ENCODE results near the gene TEAD1. TPM values are rescaled to one million over a fixed set of nuclear protein-coding genes. Genes with fewer than 3 reads are reported as not detected.

Gene TEAD1
- polyA plus RNA-seq, 2 of the 4 experiments (the other 2 are of a cell fraction) = 111 to 112 TPM

GRCh38 chr11:12655842-12656241 is 18.4 kb upstream of the TEAD1 start (continued):
- TF ChIP-seq POLR2AphosphoS2 (conservative IDR thresholded peaks at IDR 0.05; ENCODE audit: low read length) (no peak), MAZ (IDR thresholded peaks at IDR 0.05; ENCODE audit: borderline replicate concordance, low read depth, low read length) (no peak)

DNA sequence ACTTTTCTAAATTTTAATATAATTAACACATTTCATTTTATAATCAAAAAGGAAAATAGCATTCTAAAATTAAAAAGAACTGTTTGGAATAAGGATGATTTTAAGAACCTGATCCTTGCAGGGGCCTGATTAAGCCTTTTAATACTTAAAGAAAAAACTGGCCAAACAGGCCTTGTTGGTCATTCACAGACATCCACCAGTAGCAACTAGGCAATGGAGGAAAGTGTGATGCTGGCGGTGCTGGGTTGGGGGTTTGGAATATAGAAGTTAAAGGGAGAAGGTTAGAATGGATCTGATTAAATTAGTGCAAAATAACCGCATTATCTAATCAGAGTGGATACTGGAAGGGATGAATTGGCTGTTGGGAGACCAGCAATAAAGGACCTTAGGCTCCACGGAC is 16.9 kb upstream of the TEAD1 start:
- FAIRE-seq (no peak), DNase-seq (ENCODE audit: low read depth in 1 of 2, low spot score in 1 of 2) (no peak), ATAC-seq (no peak)
- H3K27ac ChIP-seq = no peak overlapping the region
- H3K4me2 ChIP-seq = no peak overlapping the region
- no peak for TF ChIP-seq RAD21 (conservative IDR thresholded peaks at IDR 0.05 in 1 of 2, IDR thresholded peaks at IDR 0.05 in 1 of 2)
- no peak for TF ChIP-seq JUNB (IDR thresholded peaks at IDR 0.05)
- TF ChIP-seq ZNF302 (CRISPR knock-in tag; IDR thresholded peaks at IDR 0.05) = no peak
- TF ChIP-seq, protein P1, sequence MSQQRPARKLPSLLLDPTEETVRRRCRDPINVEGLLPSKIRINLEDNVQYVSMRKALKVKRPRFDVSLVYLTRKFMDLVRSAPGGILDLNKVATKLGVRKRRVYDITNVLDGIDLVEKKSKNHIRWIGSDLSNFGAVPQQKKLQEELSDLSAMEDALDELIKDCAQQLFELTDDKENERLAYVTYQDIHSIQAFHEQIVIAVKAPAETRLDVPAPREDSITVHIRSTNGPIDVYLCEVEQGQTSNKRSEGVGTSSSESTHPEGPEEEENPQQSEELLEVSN (IDR thresholded peaks at IDR 0.05; ENCODE audit: borderline replicate concordance, low read depth) = no peak
- no peak for TF ChIP-seq POLR2AphosphoS2 (conservative IDR thresholded peaks at IDR 0.05; ENCODE audit: low read length)
- TF ChIP-seq JUN (IDR thresholded peaks at IDR 0.05) = no peak
- TF ChIP-seq CHD2 (IDR thresholded peaks at IDR 0.05; ENCODE audit: low read length, partially characterized antibody) = no peak
- no peak for TF ChIP-seq HOXB13 (CRISPR knock-in tag; IDR thresholded peaks at IDR 0.05; ENCODE audit: low read depth)
- TF ChIP-seq MAZ (IDR thresholded peaks at IDR 0.05; ENCODE audit: borderline replicate concordance, low read depth, low read length) = no peak
- TF ChIP-seq ESRRA (IDR thresholded peaks at IDR 0.05; ENCODE audit: borderline replicate concordance, low read length) = no peak
- TF ChIP-seq BHLHE40 (IDR thresholded peaks at IDR 0.05; ENCODE audit: low read depth, low read length) = no peak
- ChIA-PET POLR2A (no interaction called here), CTCF (interaction anchor here (0.6 to 1.0 kb wide), 2 partner anchors 11 to 231 kb away, joined by 3 to 7 read pairs; no protein-coding TSS in a partner anchor)
- H3K9me3 ChIP-seq = peaks cover 14% of the 10 kb centered on the region; the same call in 2 of the 3 replicates
- H3K4me3 ChIP-seq = no peak overlapping the region
- WGBS (ENCODE audit: missing lambda C conversion rate) = 88% methylated on average over 3 of the region's 3 CpGs
- H3K4me1 ChIP-seq = no peaks in the 10 kb centered on the region

GRCh38 chr11:12657981-12658380 is 16.2 kb upstream of the TEAD1 start:
- DNase-seq (ENCODE audit: low read depth in 1 of 2, low spot score in 1 of 2) (no peak), FAIRE-seq (no peak), ATAC-seq (no peak)
- TF ChIP-seq HOXA7 (CRISPR knock-in tag; IDR thresholded peaks at IDR 0.05) = no peak
- TF ChIP-seq PBX3 (IDR thresholded peaks at IDR 0.05) = no peak
- TF ChIP-seq ELK1 (IDR thresholded peaks at IDR 0.05; ENCODE audit: low read depth, low read length) = no peak
- no peak for TF ChIP-seq EHF (CRISPR knock-in tag; IDR thresholded peaks at IDR 0.05)
- TF ChIP-seq KDM5A (IDR thresholded peaks at IDR 0.05) = no peak
- TF ChIP-seq KDM1A (IDR thresholded peaks at IDR 0.05; ENCODE audit: low read depth) = no peak
- H3K4me2 ChIP-seq = no peak overlapping the region
- ChIA-PET POLR2A (no interaction called here), CTCF (interaction anchor here (1.0 to 1.2 kb wide), 2 partner anchors 24 to 327 kb away, joined by 3 read pairs; no protein-coding TSS in a partner anchor)
- no peaks in the 10 kb centered on the region for H3K4me1 ChIP-seq
- peaks cover 14% of the 10 kb centered on the region; the same call in 2 of the 3 replicates for H3K9me3 ChIP-seq
- no peak overlapping the region for H3K4me3 ChIP-seq
- WGBS (ENCODE audit: missing lambda C conversion rate) = 84% methylated on average over 2 of the region's 2 CpGs
- H3K27ac ChIP-seq = no peak overlapping the region

DNA sequence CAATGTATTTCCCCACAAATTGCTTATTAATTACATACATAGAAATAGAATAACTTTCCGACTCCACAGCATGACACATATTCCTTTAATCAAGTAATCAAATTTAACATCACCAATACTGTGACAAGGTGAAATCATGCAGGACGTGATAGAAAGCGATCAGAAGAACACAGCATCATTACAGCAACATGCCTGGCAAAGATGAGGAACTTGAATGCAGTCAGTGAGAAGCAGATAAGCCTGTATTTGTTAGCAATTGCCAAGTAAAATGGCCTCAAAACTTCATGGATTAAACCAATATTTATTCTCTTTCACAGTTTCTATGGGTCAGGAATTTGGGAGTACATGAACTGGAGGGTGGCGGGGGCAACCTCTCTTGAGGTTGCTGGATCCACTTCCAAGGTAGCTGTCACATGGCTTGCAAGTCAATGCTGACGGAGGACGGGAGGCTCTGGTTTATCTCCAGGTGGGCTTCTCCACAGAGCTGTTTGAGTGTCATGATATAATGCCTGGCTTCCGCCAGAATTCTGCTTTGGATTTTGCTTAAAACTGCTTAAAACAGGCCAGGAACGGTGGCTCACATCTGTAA is 12.0 kb upstream of the TEAD1 start:
- no peak for ATAC-seq
- H3K4me3 ChIP-seq = no peak overlapping the region
- ChIA-PET POLR2A (no interaction called here), CTCF (interaction anchor here (2.0 kb wide), 1 partner anchor 231 kb away, joined by 4 read pairs; no protein-coding TSS in a partner anchor)
- 77% methylated on average over 8 of the region's 8 CpGs for WGBS (ENCODE audit: missing lambda C conversion rate)
- H3K27ac ChIP-seq = no peak overlapping the region
- TF ChIP-seq CBX2 (IDR thresholded peaks at IDR 0.05; ENCODE audit: borderline replicate concordance, low read depth) (no peak), NR3C1 (IDR thresholded peaks at IDR 0.05) (no peak), MAFK (IDR thresholded peaks at IDR 0.05; ENCODE audit: partially characterized antibody) (no peak), MAZ (IDR thresholded peaks at IDR 0.05; ENCODE audit: borderline replicate concordance, low read depth, low read length) (no peak), ATOH8 (CRISPR knock-in tag; IDR thresholded peaks at IDR 0.05; ENCODE audit: low read depth) (no peak), RNF2 (IDR thresholded peaks at IDR 0.05; ENCODE audit: borderline replicate concordance, low read depth) (no peak), HOXA7 (CRISPR knock-in tag; IDR thresholded peaks at IDR 0.05) (no peak), PBX3 (IDR thresholded peaks at IDR 0.05) (no peak), KDM5A (IDR thresholded peaks at IDR 0.05) (no peak), EP300 (IDR thresholded peaks at IDR 0.05) (no peak), JUN (IDR thresholded peaks at IDR 0.05) (no peak), HEYL (CRISPR knock-in tag; IDR thresholded peaks at IDR 0.05) (no peak)
- FAIRE-seq = no peak
- no peaks in the 10 kb centered on the region for H3K4me1 ChIP-seq
- no peak overlapping the region for H3K4me2 ChIP-seq
- DNase-seq (ENCODE audit: low read depth in 1 of 2, low spot score in 1 of 2) = no peak
- H3K9me3 ChIP-seq = no peaks in the 10 kb centered on the region

Data from A549 (cell line).